GM10266 (cell line): ENCODE results near the gene NEURL1.
"Not testable (repeated sequence)": the region's sequence is repeated elsewhere in the genome, so short reads cannot be mapped to it uniquely, and the experiment has no call there.

Experiments used
- DNase-seq: peaks from one replicate; pipeline ENCODE4 v3.0.0; 2012; ENCODE audit errors: extremely low spot score
- CTCF ChIP-seq: IDR thresholded peaks from 2 replicates; pipeline ENCODE4 v1.5.1; 2012; ENCODE audit warnings: mild to moderate bottlenecking, low read depth; ENCODE audit not compliant: control insufficient read depth, insufficient read depth; ENCODE audit errors: missing control alignments

Gene NEURL1

GRCh38 chr10:103498936-103499638, 5.6 kb downstream of the NEURL1 start:
- DNase-seq = no peak
- no peak for TF ChIP-seq CTCF

- no peak for DNase-seq
Observed at GRCh38 chr10:103499881-103500280, 6.4 kb downstream of the NEURL1 start.

GRCh38 chr10:103500481-103500880, 7.0 kb downstream of the NEURL1 start:
- no peak for TF ChIP-seq CTCF
- no peak for DNase-seq

More at GRCh38 chr10:103499881-103500280, 6.4 kb downstream of the NEURL1 start:
- TF ChIP-seq CTCF = no peak

GRCh38 chr10:103501186-103501585, 7.7 kb downstream of the NEURL1 start:
- TF ChIP-seq CTCF = no peak
- no peak for DNase-seq

- no peak for DNase-seq
- TF ChIP-seq CTCF = no peak
Observed at GRCh38 chr10:103502849-103503660, 9.6 kb downstream of the NEURL1 start.

- not testable (repeated sequence) for DNase-seq
Observed at GRCh38 chr10:103503777-103504176, 10.3 kb downstream of the NEURL1 start.

- no peak for DNase-seq
- no peak for TF ChIP-seq CTCF
Observed at GRCh38 chr10:103504181-103504783, 10.8 kb downstream of the NEURL1 start.
